GM21619 (cell line): ENCODE data around the gene NUP133.
A peak's percentile ranks its signal among the peaks of the same experiment; 100 is the strongest.
"Not testable (repeated sequence)": the region's sequence is repeated elsewhere in the genome, so short reads cannot be mapped to it uniquely, and the experiment has no call there.

Experiments used
- ATAC-seq: cut with Tn5 transposase; IDR thresholded peaks from one replicate; pipeline ENCODE4 v1.9.1; 2021; ENCODE audit not compliant: unreplicated experiment

Gene NUP133

DNA sequence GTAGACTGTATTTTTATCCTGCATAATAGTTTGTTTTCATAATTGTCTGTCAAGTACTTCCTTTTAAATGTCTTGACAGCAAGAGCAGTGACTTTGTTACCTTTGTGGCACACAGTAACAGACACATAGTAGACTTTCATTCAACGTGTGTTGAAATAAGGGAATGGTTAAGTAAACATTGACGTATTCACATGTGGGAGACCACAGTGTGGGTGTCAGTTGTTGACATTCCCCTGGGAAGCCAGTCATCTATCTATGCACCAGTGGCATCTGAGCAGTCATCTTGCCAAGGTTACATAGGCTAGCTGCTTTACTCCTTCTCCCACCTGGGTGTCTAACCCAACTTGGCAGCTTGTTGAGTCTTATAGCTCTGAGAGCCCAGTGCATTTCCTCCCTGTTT, 1.4 kb upstream of the NUP133 start:
- ATAC-seq: no peak

DNA sequence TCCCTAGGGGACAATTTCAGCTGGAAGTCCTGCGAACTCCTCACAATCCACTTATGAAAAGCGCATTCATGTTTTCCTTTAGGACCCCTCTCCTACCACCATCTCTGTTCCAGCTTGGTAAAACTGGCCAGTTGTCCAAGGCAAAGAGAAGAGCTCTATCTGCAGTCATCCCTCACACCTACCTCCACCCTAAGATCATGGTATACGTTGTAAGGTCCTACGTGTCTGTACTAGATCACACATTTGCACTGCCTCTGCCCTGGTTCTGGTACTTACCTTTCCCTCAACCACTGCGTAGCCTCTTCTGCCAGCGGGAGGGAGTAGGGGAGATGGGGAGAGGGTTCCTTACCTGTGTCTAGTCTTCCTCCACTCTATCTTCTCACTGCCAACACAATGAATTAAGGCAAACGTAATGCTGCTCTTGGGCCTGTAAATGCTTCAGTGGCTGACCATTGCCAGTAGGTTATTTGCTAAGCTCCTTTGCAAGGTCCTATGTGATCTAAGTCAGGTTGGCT, 739 bp upstream of the NUP133 start:
- ATAC-seq: no peak

DNA sequence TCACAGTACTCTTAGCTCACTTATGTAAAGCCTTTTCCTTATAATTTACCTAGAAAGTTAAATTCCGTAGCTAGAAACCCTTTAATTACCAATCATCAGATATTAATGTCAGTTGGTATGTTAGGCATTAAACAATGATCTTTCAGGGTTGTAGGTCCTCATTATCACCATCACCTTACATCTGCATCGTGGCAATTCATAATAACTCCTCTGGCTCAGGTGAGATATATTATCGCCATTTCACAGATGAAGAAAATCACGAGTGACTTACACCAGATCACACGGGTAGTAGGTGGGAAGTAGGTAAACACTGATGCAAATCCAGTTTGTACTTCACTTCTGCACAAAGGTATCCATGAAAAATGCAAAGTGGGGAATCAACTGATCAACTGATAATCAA, 639 bp downstream of the NUP133 start:
- no peak for ATAC-seq

DNA sequence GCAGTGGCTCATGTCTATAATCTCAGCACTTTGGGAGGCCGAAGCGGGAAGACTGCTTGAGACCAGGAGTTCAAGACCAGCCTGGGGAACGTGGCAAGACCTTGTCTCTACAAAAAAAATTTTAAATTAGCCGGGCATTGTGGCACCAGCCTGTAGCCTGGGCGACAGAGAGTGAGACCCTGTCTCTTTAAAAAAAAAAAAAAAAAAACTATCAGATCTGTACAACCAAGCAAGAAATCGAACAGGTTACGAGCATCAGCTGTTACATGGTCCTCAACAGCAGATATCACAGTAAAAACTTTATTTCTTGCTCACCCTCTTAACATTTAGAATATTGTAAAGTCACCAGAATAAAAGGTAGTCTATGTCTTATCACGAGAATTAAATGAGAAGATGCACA, 1.5 kb downstream of the NUP133 start:
- ATAC-seq: no peak

DNA sequence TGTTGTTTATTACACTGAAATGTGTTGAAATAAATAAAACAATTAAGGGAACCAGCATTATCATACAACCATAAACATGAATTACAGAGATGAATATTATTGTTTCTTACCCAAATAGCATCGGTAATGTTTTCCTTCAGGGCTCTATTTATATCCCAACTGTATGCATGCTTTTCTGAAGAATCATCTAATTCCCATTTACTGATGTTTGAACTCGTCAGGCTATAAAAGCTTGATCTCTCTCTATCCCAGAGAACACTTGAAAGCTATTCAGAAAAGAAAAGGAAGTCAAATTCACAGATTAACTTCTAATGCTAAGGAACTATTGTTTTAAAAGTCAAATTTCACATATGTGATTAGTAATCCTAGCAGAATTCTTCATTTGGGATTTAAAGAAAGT, 12.4 kb downstream of the NUP133 start:
- ATAC-seq: no peak

DNA sequence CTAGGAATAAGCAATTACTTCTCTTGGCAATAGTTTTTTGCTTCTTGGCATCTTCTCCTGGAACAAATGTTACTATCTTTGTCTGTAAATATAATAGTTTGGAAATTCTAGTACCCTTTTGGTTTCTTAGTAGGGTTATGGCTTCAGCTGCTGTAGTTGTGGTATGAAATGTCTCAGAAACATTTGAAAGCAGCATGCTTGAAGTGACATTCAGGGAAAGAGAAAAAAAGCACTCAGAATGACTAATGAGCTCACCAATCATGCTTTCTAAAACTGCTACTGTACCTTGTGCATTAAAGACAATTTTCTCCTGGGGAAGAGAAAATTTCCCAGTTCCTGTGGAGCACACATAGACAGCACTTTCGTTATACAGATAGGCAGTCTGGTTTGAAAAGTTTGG, 21.0 kb downstream of the NUP133 start:
- ATAC-seq: no peak

DNA sequence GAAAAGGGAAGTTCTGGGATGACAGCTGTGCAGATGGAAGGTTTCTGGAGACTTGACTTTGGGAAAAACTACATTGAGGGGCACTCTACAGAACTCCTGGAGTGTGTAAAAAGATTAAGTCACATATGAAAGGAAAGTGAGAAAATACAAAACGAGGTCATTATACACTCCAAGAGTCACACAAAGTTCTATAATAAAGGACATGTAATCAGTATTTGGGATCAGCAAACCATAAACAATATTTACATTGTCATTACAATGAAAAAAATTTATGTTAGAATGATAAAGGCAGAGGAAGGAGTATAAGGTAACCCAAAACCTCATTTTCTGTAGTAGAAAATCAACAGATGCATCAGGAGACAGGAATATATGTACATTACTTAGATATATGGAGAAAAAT, 22.8 kb downstream of the NUP133 start:
- no peak for ATAC-seq

DNA sequence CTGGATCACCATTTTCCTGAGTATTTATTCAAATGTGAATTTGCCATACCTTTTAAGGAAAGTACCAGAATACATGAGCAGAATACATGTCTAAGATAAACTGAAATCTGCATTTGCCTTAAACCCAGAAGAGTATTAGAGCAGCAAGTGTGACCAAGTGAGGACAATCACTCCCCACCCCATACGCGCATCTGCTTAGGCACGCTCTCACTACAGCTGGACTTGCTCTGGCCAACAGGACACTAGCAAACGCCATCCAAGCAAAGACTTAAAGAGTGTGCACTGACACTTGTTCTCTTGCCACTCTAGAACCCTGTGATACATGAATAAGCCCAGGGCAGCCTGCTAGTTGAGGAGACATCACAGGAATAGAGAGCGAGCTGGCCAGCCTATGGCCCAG, 25.6 kb downstream of the NUP133 start:
- no peak for ATAC-seq

DNA sequence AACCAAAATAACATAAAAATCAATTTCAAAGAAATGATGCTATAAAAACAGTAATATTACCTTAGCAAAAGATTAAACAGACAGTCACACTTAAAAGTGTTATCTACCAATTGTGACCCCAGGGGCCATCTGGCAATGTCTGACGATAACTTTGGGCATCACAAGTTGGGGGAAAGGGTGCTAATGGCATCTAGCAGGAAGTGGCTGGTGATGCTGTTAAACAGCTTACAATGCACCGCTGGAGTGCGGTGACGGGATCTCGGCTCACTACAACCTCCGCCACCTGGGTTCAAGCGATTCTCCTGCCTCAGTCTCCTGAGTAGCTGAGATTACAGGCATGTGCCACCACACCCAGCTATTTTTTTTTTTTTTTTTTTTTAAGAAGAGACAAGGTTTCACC, 27.6 kb downstream of the NUP133 start:
- no peak for ATAC-seq

DNA sequence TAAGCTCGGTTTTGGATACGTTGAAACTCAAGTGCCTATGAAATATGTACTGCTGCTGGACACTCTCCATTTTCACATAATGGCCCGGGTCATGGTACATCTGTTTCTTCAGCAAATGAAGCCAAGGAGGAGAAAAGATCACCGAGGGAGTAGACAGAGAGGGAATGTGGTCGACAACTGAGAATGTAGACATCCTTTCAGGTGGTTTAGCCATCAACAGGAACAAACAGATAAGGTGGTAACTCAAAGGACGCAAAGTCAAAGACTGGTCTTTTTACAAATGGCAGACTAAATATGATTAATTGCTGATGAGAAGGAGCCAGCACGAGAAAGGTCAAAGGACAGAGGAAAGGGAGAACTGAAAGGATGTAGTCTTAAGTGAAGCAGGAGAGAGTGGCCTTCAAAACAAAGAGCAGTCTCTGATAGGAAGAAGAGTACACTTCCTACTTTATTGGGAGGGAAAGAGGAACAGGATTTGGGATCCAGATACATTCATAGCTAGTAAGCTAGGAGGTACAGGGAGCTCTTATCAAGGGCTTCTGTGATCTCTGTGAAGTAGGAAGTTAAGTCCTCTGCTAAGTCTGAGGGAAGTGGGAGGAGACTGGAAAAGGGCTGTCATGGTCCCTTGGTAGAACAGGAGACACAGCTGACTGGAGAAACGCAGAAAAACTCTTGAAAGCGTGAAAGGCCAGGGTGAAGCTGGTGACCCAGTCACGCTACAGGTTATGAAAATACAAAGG, 28.3 kb downstream of the NUP133 start:
- peak; percentile 75 for ATAC-seq

DNA sequence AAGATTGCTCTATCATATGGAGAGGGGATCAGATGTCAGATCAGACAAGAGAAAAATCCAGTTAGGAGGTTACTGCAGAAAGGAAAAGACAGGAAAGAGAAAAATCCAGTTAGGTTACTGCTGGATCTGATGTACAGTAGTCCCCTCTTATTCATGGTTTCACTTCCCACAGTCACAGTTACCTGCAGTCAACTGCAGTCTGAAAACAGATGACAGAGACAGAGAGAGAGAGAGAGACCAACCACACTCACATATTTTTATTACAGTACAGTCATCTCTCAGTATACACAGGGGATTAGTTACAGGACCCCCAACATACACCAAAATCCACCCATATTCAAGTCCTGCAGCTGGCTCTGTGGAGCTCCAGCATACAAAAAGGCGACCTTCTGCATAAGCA, 29.3 kb downstream of the NUP133 start:
- peak; percentile 47 for ATAC-seq

DNA sequence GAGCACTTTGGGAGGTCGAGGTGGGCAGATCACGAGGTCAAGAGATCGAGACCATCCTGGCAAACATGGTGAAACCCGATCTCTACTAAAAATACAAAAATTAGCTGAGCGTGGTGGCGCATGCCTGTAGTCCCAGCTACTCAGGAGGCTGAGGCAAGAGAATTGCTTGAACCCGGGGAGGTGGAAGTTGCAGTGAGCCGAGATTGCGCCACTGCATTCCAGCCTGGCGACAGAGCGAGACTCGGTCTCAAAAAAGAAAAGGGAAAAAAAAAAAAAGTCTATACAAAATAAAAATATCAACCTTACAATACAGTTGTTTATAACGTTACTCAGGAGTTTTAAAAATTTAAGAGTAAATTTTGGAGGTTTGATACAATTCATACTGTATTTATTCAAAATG, 32.3 kb downstream of the NUP133 start:
- not testable (repeated sequence) for ATAC-seq

DNA sequence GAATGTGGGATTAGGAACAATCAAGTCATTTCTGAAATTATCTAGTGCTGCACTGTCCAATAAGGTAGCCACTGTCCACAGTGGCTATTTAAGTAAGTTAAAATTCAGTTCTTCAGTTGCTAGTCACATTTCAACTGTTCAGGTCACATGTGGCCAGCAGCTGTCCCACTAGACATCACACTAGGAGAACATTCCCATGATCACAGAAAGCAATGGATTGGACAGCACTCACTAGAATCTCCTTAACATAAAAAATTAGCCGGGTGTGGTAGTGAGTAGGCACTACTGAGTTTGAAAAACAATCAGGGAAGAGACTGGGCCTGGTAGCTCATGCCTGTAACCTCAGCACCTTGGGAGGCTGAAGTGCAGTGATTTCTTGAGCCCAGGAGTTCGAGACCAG, 33.6 kb downstream of the NUP133 start:
- no peak for ATAC-seq

DNA sequence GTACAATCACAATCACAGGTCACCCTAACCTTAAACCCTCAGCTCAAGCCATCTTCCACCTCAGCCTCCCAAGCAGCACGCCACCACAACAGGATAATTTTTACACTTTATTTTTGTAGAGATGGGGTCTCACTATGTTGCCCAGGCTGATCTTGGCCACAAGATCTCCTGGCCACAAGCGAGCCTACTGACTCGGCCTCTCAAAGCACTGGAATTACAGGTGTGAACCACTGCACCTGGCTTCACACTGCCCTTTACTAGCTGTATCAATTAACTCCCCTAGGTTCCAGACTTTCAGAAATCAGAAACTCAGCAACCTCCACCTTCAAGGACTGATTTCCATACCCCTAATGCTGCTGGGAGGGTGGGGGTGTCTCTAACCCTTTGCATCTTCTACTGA, 37.0 kb downstream of the NUP133 start:
- ATAC-seq: no peak

DNA sequence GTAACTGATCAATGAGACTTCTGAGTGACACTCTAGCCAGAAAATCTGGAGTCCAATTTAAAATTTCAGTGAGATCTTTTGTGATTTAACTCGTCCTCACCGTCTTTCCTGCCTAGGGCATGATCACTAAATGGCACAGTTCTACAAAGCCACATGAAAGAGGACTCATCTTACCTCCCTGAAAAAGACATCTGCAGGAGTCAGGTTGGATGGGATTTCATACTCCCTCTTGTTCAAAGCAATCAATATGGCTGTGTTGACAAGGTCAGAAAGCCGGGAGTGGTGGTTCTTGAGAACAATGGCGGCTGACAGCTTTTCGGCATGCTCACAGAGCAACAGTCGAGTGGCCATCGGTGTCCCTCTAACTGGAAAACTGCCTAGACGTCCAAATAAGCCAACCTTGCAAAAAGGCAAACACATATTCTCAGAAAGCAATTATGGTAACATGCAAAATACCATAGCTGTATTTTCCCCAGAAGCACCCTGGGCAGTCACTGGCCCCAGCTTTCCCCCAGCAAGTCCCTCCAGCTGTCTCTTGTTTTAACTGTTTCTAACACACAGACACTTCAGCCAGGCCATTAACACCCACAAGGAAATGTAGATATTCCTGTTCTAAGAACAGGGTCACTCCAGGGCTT, 37.6 kb downstream of the NUP133 start:
- ATAC-seq: no peak

DNA sequence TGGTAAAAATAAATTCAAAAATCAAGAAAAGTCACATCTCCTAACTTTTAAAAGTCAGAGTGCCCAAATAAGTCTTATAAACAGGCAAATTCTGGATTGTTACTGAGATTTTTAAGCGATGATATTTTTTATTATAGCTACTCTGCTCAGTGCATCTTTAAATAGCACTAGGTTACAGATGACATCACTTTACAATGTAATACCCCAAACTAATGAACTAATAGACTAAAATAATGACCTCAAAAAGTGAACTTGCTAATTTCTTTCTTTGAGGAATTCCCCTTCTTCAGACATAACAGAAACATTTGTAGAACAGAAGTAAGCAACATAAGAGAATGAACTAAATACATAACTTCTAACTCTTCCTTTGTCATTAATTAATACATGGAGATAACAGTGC, 41.3 kb downstream of the NUP133 start:
- no peak for ATAC-seq

DNA sequence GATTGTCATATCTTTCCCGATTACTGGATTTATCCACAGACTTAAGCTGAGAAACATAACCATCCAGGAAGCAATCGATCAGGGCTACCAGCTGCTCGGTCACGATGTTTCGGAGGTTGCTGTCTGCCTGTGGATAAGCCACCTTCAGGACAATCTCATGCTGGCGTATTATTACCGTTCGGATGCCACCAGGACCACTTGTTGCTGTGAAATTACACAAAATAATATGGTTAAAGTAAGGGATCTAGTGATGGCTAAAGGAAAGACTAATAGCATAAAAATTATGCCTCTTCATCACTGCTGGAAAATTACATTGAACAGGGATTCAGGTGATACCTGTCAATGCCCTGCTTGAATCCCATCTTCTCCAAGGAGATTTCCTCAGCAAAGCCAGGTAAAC, 43.5 kb downstream of the NUP133 start:
- no peak for ATAC-seq

DNA sequence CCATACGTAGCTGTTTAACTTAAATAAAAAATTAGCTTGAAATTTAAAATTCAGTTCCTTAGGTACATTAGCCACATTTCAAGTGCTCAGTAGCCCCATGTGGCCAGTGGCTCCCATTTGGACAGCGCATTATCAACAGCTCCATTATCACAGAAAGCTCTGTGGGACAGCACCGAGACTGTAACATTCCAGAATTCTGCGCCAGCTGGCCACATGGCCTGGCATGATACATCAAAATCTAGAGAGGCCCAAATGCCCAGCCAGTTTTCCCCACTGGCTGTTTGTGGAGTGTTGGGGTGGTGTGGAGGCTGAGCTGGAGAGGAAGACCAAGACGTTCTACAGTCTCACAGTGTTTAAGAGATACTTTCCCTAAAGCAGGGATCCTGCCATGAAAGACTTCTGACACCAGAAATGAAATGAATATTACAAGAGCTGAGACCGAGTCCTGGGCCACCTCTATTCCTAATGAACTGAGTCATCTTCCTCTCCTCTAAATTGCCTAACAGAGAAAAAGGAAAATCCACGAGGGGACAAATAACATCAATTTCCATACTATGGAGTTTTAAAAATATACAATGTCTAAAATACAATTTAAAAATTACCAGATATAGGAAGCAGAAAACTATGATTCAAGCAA, 47.0 kb downstream of the NUP133 start:
- no peak for ATAC-seq

DNA sequence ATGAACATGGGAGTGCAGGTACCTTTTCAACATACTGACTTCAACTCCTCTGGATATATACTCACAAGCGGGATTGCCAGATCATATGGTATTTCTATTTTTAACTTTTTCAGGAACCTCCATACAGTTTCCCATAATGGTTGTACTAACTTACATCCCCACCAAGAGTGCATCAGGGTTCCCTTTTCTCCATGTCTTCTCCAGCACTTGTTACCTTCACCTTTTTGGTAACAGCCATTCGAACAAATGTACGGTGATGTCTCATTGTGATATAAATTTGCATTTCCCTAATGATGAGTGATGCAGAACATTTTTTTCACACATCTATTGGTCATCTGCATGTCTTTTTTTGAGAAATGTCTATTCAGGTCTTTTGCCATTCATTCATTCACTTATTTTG, 48.3 kb downstream of the NUP133 start:
- no peak for ATAC-seq

DNA sequence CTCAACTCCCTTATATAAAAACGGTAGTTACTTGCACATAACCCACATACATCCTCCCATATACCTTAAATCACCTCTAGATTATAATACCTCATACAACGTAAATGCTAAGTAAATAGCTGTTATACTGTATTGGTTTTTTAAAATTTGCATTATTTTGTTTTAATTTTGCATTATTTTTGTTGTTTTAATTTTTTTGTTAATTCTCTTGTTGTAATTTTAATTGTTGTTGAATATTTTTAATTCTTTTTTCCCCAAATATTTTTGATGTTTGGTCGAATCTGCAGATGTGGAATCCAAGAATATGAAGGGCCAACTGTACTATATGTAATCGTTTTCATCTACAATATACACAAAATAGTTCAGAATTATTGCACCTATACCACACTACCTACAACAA, 50.7 kb downstream of the NUP133 start:
- no peak for ATAC-seq

DNA sequence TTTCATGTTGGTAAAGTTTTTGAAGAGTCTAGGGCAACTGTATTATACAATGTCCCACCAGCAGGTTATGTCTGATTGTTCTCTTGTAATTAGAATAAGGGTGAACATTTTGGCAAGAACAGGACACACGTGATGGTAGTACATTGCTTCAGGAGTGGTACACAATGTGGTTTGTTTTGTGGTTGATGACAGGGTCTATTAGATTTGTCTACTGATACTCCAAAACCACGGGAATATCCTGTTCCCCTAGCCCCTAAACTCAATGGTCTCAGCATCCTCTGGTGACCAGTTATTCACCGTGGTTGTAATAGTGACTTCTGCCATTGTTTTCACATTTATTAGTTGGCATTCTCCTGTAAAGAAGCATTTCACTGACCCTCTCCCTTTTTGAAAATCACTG, 52.1 kb downstream of the NUP133 start:
- ATAC-seq: no peak

DNA sequence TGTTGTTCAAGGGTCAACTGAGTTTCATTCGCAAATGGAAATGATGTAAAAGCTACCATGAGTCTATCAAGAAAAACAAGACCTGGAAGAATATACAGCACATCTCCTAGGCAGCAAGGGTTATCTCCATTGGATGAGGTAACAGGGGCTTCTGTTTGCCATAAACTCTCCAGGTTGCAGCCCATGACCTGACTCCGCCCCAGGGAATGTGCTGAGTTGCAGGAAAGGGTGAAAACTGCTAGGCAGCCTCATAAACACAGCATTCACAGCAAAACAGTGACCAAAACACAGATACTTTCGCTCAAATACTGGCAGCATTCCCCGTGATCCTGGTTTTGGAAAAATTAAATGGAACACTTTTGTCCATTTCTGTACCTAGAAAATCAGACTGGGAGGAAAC, 54.1 kb downstream of the NUP133 start:
- ATAC-seq: no peak
